RWPE2 (cell line): Measurements from ENCODE around the gene NMNAT2.
A peak's percentile ranks its signal among the peaks of the same experiment; 100 is the strongest.

Experiments used
- ATAC-seq: fragments of 200-7000 bp; cut with Tn5 transposase; 3 replicates; pipeline ENCODE4 v1.9.1; 2021; ENCODE audit warnings: low read depth
- DNase-seq: peaks from one replicate; pipeline ENCODE4 v3.0.0-alpha.2; 2020; ENCODE audit warnings: low spot score
- H3K27ac ChIP-seq: fragments of 450-650 bp; 2 replicates; pipeline ENCODE4 v1.5.1; 2017; ENCODE audit warnings: mild to moderate bottlenecking; ENCODE audit not compliant: poor library complexity, severe bottlenecking
- H3K27me3 ChIP-seq: fragments of 250-450 bp; sonication (Bioruptor Pico); 2 replicates; pipeline ENCODE4 v1.5.1; 2021; ENCODE audit warnings: mild to moderate bottlenecking, moderate library complexity; ENCODE audit not compliant: insufficient read depth, poor library complexity, severe bottlenecking
- H3K36me3 ChIP-seq: fragments of 250-450 bp; sonication (Bioruptor Pico); 2 replicates; pipeline ENCODE4 v1.5.1; 2020; ENCODE audit warnings: low read depth, mild to moderate bottlenecking, moderate library complexity
- H3K4me1 ChIP-seq: fragments of 250-450 bp; sonication (Bioruptor Pico); 2 replicates; pipeline ENCODE4 v1.5.1; 2021; ENCODE audit warnings: mild to moderate bottlenecking, moderate library complexity; ENCODE audit not compliant: insufficient read depth, poor library complexity, severe bottlenecking
- H3K4me3 ChIP-seq: fragments of 250-450 bp; sonication (Bioruptor Pico); 2 replicates; pipeline ENCODE4 v1.5.1; 2021; ENCODE audit warnings: mild to moderate bottlenecking, moderate library complexity; ENCODE audit not compliant: severe bottlenecking
- H3K9me3 ChIP-seq: fragments of 250-450 bp; sonication (Bioruptor Pico); 2 replicates; pipeline ENCODE4 v1.5.1; 2021; ENCODE audit warnings: mild to moderate bottlenecking, moderate library complexity; ENCODE audit not compliant: severe bottlenecking
- CTCF ChIP-seq: fragments of 450-650 bp; IDR thresholded peaks from one replicate; pipeline ENCODE4 v1.5.1; 2017; ENCODE audit warnings: mild to moderate bottlenecking, moderate library complexity; ENCODE audit not compliant: poor library complexity, severe bottlenecking

NMNAT2 gene

GRCh38 chr1:183424691-183425090 is 6.5 kb upstream of the NMNAT2 start:
- ATAC-seq = no peak
- DNase-seq = no peak

GRCh38 chr1:183423541-183423940 is 5.4 kb upstream of the NMNAT2 start:
- Histone ChIP-seq H3K4me3 (no peak overlapping the region), H3K36me3 (no peaks in the 10 kb centered on the region), H3K9me3 (no peaks in the 10 kb centered on the region), H3K4me1 (no peaks in the 10 kb centered on the region), H3K27ac (no peak overlapping the region), H3K27me3 (peaks cover 9% of the 10 kb centered on the region)
- DNase-seq (no peak), ATAC-seq (no peak)
- no peak for TF ChIP-seq CTCF

More at GRCh38 chr1:183424691-183425090, 6.5 kb upstream of the NMNAT2 start:
- Histone ChIP-seq H3K9me3 (no peaks in the 10 kb centered on the region), H3K36me3 (no peaks in the 10 kb centered on the region), H3K4me1 (no peaks in the 10 kb centered on the region), H3K4me3 (no peak overlapping the region), H3K27me3 (no peaks in the 10 kb centered on the region), H3K27ac (no peak overlapping the region)
- no peak for TF ChIP-seq CTCF

- DNase-seq = no peak
- no peak overlapping the region for H3K4me3 ChIP-seq
- H3K27me3 ChIP-seq = peaks cover 34% of the 10 kb centered on the region
- no peak overlapping the region for H3K27ac ChIP-seq
- ATAC-seq = no peak
- no peaks in the 10 kb centered on the region for H3K9me3 ChIP-seq
- TF ChIP-seq CTCF = no peak
- no peaks in the 10 kb centered on the region for H3K36me3 ChIP-seq
- no peaks in the 10 kb centered on the region for H3K4me1 ChIP-seq
Measured at GRCh38 chr1:183419399-183419798, 1.2 kb upstream of the NMNAT2 start.

- H3K4me3 ChIP-seq = no peak overlapping the region
- DNase-seq (no peak), ATAC-seq (no peak)
- no peaks in the 10 kb centered on the region for H3K36me3 ChIP-seq
- no peak overlapping the region for H3K27ac ChIP-seq
- no peaks in the 10 kb centered on the region for H3K4me1 ChIP-seq
- peaks cover 34% of the 10 kb centered on the region for H3K27me3 ChIP-seq
- no peak for TF ChIP-seq CTCF
- H3K9me3 ChIP-seq = no peaks in the 10 kb centered on the region
Measured at GRCh38 chr1:183418696-183419095, 516 bp upstream of the NMNAT2 start.

- Histone ChIP-seq H3K9me3 (no peaks in the 10 kb centered on the region), H3K27me3 (peaks cover 34% of the 10 kb centered on the region), H3K27ac (no peak overlapping the region), H3K36me3 (no peaks in the 10 kb centered on the region), H3K4me1 (no peaks in the 10 kb centered on the region), H3K4me3 (peak overlapping the region; percentile 15)
- TF ChIP-seq CTCF = no peak
- no peak for DNase-seq
- ATAC-seq = peak; percentile 81
Measured at GRCh38 chr1:183416850-183417771, 1.1 kb downstream of the NMNAT2 start.
